ENCODE data around the gene PCDH9.

DNA sequence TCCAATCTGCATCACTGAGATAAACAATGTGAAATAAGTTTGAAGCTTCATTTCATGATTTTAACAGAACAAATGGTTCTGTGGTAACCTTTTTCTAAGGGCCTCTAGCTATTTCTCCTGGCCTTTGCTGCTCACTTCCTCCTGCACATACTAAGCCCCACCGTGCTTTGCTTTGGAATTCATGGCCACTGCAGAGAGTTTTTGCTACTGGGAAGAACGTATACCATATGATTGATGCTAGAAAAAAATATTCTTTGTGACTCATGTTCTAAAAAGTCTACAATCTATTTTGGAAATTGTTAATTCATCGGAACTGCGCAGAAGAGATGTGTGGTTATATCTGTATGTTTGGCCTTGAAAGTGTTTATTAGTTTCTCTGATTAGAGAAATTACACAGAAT is 747.3 kb downstream of the PCDH9 start:
- TF ChIP-seq, protein P1, sequence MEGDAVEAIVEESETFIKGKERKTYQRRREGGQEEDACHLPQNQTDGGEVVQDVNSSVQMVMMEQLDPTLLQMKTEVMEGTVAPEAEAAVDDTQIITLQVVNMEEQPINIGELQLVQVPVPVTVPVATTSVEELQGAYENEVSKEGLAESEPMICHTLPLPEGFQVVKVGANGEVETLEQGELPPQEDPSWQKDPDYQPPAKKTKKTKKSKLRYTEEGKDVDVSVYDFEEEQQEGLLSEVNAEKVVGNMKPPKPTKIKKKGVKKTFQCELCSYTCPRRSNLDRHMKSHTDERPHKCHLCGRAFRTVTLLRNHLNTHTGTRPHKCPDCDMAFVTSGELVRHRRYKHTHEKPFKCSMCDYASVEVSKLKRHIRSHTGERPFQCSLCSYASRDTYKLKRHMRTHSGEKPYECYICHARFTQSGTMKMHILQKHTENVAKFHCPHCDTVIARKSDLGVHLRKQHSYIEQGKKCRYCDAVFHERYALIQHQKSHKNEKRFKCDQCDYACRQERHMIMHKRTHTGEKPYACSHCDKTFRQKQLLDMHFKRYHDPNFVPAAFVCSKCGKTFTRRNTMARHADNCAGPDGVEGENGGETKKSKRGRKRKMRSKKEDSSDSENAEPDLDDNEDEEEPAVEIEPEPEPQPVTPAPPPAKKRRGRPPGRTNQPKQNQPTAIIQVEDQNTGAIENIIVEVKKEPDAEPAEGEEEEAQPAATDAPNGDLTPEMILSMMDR (IDR thresholded peaks at IDR 0.05; ENCODE audit: insufficient read depth, low read length), result no peak
- TF ChIP-seq POLR2AphosphoS5 (IDR thresholded peaks at IDR 0.05; ENCODE audit: low read depth) (no peak), SPI1 (IDR thresholded peaks at IDR 0.05; ENCODE audit: borderline replicate concordance, low read depth) (0 out of 2 replicates have a peak, but pooled peaks have one; percentile 3), GABPA (IDR thresholded peaks at IDR 0.05; ENCODE audit: low read depth) (no peak)
- TF ChIP-seq, protein P2, sequence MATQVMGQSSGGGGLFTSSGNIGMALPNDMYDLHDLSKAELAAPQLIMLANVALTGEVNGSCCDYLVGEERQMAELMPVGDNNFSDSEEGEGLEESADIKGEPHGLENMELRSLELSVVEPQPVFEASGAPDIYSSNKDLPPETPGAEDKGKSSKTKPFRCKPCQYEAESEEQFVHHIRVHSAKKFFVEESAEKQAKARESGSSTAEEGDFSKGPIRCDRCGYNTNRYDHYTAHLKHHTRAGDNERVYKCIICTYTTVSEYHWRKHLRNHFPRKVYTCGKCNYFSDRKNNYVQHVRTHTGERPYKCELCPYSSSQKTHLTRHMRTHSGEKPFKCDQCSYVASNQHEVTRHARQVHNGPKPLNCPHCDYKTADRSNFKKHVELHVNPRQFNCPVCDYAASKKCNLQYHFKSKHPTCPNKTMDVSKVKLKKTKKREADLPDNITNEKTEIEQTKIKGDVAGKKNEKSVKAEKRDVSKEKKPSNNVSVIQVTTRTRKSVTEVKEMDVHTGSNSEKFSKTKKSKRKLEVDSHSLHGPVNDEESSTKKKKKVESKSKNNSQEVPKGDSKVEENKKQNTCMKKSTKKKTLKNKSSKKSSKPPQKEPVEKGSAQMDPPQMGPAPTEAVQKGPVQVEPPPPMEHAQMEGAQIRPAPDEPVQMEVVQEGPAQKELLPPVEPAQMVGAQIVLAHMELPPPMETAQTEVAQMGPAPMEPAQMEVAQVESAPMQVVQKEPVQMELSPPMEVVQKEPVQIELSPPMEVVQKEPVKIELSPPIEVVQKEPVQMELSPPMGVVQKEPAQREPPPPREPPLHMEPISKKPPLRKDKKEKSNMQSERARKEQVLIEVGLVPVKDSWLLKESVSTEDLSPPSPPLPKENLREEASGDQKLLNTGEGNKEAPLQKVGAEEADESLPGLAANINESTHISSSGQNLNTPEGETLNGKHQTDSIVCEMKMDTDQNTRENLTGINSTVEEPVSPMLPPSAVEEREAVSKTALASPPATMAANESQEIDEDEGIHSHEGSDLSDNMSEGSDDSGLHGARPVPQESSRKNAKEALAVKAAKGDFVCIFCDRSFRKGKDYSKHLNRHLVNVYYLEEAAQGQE (IDR thresholded peaks at IDR 0.05; ENCODE audit: insufficient replicate concordance, low read depth), result no peak
